ENCODE data around the gene GHITM. TPM values are rescaled to one million over a fixed set of nuclear protein-coding genes. Genes with fewer than 3 reads are reported as not detected.

The GHITM gene
- total and polyA plus RNA-seq, 4 donors, result 107 to 177 (median 123) TPM

DNA sequence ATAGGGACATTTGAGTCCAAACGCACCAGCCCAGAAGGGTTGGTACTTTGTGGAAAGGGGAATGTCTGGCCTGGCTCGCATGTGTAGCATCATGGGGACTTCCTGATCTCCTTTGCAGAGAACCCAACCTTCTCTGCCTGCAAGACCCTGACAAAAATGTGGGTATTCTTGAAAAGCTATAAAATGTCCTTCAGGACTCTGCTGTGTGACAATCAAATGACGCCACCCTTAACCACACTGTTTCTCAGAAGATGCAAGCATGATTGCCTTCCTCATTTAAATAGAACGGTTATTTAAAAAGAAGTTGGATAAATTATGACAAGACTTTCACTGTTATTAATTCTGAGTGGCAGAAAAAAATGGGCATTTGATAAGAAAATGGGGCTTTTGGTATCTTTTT is 19.2 kb downstream of the GHITM start:
- no peak overlapping the region for H3K9ac ChIP-seq (ENCODE audit: insufficient read depth in 1 of 2, low read length in 2 of 2)
- WGBS, 2 donors, result 45 to 60% methylated on average over 4 of the region's 4 CpGs
- no peak for ATAC-seq (ENCODE audit: insufficient read depth, low FRiP score)

DNA sequence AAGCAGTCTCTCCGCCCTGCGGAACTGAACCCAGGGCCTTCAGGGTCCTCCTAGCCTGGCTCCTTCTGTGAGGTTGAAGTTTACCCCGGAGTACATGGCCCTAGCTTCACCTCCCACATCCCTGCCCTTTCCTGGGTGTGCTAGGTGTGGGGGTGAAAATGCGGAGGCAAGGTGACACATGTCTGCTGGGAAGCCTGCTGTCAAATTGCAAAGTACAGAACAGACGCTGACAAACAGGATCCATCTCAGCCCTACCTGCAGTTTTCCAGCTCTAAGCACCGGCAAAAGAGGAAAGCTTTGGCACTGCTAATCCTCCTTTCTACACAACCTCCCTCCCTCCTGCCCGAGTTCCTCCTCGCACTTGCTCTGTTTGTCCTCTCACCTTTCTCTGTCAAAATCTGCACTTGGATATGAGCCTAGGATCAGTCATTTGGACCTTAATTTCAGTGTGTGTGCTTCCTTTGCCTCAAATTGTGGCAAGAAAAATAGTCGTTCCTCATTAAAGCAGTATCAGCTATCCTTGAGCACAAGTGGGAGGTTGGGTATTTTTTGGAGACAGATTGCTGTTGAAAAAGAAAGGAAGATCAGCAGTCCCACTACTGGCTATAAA is 19.9 kb downstream of the GHITM start:
- TF ChIP-seq, protein P1, sequence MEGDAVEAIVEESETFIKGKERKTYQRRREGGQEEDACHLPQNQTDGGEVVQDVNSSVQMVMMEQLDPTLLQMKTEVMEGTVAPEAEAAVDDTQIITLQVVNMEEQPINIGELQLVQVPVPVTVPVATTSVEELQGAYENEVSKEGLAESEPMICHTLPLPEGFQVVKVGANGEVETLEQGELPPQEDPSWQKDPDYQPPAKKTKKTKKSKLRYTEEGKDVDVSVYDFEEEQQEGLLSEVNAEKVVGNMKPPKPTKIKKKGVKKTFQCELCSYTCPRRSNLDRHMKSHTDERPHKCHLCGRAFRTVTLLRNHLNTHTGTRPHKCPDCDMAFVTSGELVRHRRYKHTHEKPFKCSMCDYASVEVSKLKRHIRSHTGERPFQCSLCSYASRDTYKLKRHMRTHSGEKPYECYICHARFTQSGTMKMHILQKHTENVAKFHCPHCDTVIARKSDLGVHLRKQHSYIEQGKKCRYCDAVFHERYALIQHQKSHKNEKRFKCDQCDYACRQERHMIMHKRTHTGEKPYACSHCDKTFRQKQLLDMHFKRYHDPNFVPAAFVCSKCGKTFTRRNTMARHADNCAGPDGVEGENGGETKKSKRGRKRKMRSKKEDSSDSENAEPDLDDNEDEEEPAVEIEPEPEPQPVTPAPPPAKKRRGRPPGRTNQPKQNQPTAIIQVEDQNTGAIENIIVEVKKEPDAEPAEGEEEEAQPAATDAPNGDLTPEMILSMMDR (IDR thresholded peaks at IDR 0.05; ENCODE audit: control extremely low read depth, extremely low read depth), result no peak
- H3K4me3 ChIP-seq, result no peak overlapping the region
- DNase-seq, result no peak
- no peak for ATAC-seq (ENCODE audit: insufficient read depth, low FRiP score)
- no peak overlapping the region for H3K9ac ChIP-seq (ENCODE audit: insufficient read depth in 1 of 2, low read length in 2 of 2)
- H3K27ac ChIP-seq (ENCODE audit: low read depth in 1 of 2, low read length in 1 of 2), result no peak overlapping the region
- H3K36me3 ChIP-seq (ENCODE audit: control insufficient read depth in 4 of 4, insufficient read depth in 4 of 4, low read length in 4 of 4), result peaks cover 0 to 10% (median 2%) of the 10 kb centered on the region in 4 donors
- H3K27me3 ChIP-seq (ENCODE audit: control insufficient read depth in 3 of 3, insufficient read depth in 3 of 3, low read length in 2 of 3), result no peaks in the 10 kb centered on the region
- H3K4me1 ChIP-seq (ENCODE audit: control insufficient read depth in 5 of 5, insufficient read depth in 5 of 5, low read length in 5 of 5), result peaks cover 0 to 2% (median 0%) of the 10 kb centered on the region in 5 donors
- WGBS, 2 donors, result 31 to 36% methylated on average over 9 of the region's 9 CpGs
- peaks cover 0 to 3% (median 0%) of the 10 kb centered on the region in 4 donors for H3K9me3 ChIP-seq (ENCODE audit: control insufficient read depth in 4 of 4, insufficient read depth in 3 of 4, low read length in 3 of 4)

More for the DNA sequence above, 19.2 kb downstream of the GHITM start:
- Histone ChIP-seq H3K4me1 (ENCODE audit: control insufficient read depth in 5 of 5, insufficient read depth in 5 of 5, low read length in 5 of 5) (peaks cover 0 to 2% (median 0%) of the 10 kb centered on the region in 5 donors), H3K27me3 (ENCODE audit: control insufficient read depth in 3 of 3, insufficient read depth in 3 of 3, low read length in 2 of 3) (no peaks in the 10 kb centered on the region), H3K27ac (ENCODE audit: low read depth in 1 of 2, low read length in 1 of 2) (no peak overlapping the region), H3K9me3 (ENCODE audit: control insufficient read depth in 4 of 4, insufficient read depth in 3 of 4, low read length in 3 of 4) (peaks cover 0 to 3% (median 0%) of the 10 kb centered on the region in 4 donors), H3K4me3 (no peak overlapping the region), H3K36me3 (ENCODE audit: control insufficient read depth in 4 of 4, insufficient read depth in 4 of 4, low read length in 4 of 4) (peaks cover under 1 to 10% (median 2%) of the 10 kb centered on the region in 4 donors)
- TF ChIP-seq, protein P1 (IDR thresholded peaks at IDR 0.05; ENCODE audit: control extremely low read depth, extremely low read depth), result no peak
- no peak for DNase-seq

DNA sequence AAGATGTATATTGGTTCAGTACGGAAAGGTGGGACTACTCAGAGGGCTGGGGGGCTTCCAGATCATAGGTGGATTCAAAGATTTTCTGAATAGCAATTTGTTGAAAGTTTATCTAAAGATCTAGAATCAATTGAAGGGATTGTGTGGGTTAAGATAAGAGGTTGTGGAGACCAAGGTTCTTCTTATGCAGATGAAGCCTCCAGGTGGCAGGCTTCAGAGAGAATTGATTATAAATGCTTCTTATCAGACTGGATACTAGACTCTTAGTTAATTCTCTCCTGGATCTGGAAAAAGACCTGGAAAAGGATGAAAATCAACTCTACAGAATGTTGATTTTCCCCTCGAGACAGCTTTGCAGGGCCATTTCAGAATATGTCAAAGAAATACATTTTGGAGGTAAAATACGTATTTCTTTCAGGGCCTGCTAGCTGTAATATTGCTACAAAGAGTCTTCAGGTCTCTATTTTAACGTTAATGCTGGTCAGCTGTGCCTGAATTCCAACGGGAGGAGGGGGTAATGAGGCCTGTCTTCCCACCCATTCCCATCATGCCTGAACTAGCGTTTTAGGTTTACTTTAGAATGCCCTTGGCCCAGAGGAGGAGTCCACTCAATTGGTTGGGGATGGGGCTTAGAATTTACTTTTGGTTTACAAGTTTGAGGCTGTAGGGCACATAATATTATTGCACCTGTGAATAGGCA is 21.5 kb downstream of the GHITM start:
- H3K9me3 ChIP-seq (ENCODE audit: control insufficient read depth in 4 of 4, insufficient read depth in 3 of 4, low read length in 3 of 4), result peaks cover 0 to 3% (median 0%) of the 10 kb centered on the region in 4 donors
- H3K4me1 ChIP-seq (ENCODE audit: control insufficient read depth in 5 of 5, insufficient read depth in 5 of 5, low read length in 5 of 5), result peaks cover 0 to 2% (median 0%) of the 10 kb centered on the region in 5 donors
- H3K9ac ChIP-seq (ENCODE audit: insufficient read depth in 1 of 2, low read length in 2 of 2), result no peak overlapping the region
- 45 to 60% methylated on average over 6 of the region's 6 CpGs for WGBS, 2 donors
- ATAC-seq (ENCODE audit: insufficient read depth, low FRiP score) (no peak), DNase-seq (no peak)
- TF ChIP-seq, protein P1 (IDR thresholded peaks at IDR 0.05; ENCODE audit: control extremely low read depth, extremely low read depth), result no peak
- H3K36me3 ChIP-seq (ENCODE audit: control insufficient read depth in 4 of 4, insufficient read depth in 4 of 4, low read length in 4 of 4), result no peaks in the 10 kb centered on the region
- H3K4me3 ChIP-seq, result no peak overlapping the region
- H3K27ac ChIP-seq (ENCODE audit: low read depth in 1 of 2, low read length in 1 of 2), result no peak overlapping the region
- no peaks in the 10 kb centered on the region for H3K27me3 ChIP-seq (ENCODE audit: control insufficient read depth in 3 of 3, insufficient read depth in 3 of 3, low read length in 2 of 3)
